Measurements from ENCODE around the gene SLC2A4RG. TPM values are rescaled to one million over a fixed set of nuclear protein-coding genes. Genes with fewer than 3 reads are reported as not detected.
A peak's percentile ranks its signal among the peaks of the same experiment; 100 is the strongest.
"Not testable (repeated sequence)": the region's sequence is repeated elsewhere in the genome, so short reads cannot be mapped to it uniquely, and the experiment has no call there.

Gene SLC2A4RG
- total RNA-seq, 1 donor from 2014 or later: 15.2 TPM

DNA sequence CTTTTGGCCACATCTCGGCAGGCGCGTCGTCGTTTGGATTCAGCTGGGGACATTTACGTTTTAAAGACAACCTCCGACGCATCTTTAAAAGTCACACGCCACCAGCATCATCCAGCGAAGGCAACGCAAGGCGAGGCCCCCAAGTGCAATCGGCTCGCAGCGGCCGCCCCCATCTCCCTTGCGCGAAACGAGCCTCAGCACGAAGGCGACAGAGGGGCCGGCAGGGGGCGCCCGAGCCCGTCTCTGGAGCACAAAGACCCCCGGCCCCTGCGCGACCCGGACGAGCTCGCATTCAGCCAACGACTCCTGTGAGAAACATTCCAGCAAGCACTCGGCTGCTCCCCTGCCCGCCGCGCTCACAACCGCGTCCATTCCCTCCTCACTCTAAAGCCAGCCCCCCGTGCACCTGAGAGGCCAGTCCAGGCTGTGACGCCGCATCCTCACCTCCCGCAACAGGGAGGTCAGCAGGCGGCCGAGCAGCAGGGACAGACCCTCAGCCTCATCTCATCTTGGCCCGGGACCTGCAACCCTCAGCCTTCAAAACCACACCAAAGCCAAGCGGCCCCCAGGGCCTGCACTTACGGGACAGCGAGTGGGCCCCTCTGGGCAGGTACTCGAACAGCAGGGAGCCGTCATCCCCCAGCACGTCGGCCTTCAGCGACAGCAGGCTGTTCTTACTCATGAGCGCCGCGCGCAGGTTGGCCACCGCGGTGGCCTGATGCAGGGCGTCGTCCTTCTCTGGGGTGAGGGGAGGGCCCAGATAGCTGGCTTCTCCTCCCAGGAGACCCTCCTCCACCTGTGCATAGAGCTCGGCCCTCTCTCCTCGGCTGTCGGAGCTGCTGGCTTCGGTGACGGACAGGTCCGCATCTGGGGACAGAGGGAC is 35.8 kb downstream of the SLC2A4RG start:
- DNase-seq (ENCODE audit: low spot score): peak; percentile 46

- DNase-seq (ENCODE audit: low spot score): not testable (repeated sequence)
These were observed 37.3 kb downstream of the SLC2A4RG start for GRCh38 chr20:63776875-63777274.

DNA sequence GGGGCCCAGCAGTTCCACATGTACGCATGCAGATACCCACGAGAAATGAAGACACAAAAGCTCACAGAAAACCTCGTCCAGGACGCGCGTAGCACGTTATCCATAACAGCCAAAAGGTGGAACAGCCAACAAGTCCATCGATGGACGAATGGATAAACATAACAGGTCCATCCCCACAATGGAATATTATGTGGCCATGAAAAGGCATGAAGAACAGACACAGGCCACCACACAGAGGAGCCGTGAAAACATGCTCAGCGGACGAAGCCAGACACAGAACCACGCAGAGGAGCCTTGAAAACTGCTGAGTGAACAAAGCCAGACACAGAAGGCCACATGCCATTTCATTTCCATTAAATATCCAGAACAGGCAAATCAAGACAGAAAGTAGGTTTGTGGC is 38.0 kb downstream of the SLC2A4RG start:
- DNase-seq (ENCODE audit: low spot score): no peak

DNA sequence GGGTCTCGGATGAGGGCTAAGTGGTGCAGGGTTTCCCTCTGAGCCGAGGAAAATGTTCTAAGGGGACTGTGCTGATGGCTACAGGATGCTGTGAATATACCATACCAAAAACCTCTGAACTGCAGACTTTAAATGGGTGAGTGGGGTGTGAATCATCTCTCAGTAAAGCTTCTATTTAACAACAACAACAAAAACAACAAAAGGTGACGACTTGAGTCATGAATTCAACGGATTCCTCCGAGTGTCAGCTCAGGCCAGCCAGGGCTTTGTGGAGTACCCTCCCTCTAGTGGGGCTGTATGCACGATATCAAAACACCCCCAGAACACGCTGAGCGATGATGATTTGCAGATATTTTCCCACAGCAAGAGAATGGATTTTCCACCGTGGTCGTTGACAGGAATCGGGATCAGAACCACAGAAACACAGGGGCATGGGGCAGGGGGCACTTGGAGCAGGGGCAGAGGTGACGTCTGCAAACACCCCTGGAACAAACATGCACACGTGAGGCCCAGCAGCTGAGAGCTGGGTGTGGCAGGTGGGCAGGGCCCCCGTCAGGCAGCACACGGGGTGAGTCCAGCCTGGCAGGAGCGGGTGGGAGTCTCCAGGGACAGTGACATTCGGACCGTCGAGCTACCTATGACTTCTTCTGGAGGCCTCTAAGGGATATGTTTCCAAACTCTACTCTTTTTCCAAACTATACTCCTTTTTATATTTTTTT is 38.6 kb downstream of the SLC2A4RG start:
- DNase-seq (ENCODE audit: low spot score): no peak

- DNase-seq (ENCODE audit: low spot score): no peak
These were observed 39.3 kb downstream of the SLC2A4RG start for GRCh38 chr20:63778857-63779256.

- no peak for DNase-seq (ENCODE audit: low spot score)
These were observed 41.6 kb downstream of the SLC2A4RG start for GRCh38 chr20:63781181-63781580.

DNA sequence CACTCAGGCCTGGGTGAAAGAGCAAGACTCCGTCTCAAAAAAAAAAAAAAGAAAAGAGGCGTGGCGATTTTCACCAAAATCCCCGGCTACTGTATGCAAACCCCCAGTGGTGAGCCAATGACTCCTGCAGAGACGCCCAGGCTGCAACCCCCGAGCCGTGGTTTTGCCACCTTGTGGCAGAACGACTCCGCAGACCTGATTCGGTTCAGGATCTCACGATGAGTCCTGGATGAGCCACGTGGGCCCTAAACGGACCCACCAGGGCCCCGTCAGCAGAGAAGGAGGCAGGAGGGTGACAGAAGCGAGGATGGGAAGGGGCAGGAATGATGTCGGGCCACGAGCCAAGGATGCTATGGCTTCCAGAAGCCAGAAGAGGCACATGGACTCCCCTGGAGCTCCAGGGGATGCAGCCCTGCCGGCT is 42.5 kb downstream of the SLC2A4RG start:
- no peak for DNase-seq (ENCODE audit: low spot score)

DNA sequence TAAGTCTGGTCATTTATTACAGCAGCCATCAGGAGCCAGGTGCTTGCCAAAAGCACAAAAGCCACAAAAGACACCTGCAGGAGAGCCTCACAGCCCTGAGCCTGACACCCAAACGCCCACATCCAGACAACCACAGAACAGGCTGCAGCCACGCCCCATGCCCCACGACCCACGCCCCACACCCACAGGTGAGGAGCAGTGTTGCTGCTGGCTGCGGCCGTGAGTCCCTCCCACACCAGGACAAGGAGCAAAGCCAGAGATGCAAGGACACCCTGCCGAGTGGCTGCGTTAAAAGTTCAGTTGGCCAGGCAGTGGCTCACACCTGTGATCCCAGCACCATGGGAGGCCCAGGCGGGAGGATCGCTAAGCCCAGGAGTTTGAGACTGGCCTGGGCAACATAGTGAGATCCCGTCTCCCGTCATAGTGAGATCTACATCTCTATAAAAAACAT is 43.0 kb downstream of the SLC2A4RG start:
- no peak for DNase-seq (ENCODE audit: low spot score)

GRCh38 chr20:63783970-63784369 is 44.4 kb downstream of the SLC2A4RG start:
- DNase-seq (ENCODE audit: low spot score): no peak

- DNase-seq (ENCODE audit: low spot score): no peak
These were observed 46.1 kb downstream of the SLC2A4RG start for GRCh38 chr20:63785691-63786131.

GRCh38 chr20:63787302-63787701 is 47.7 kb downstream of the SLC2A4RG start:
- no peak for DNase-seq (ENCODE audit: low spot score)

GRCh38 chr20:63787749-63788148 is 48.2 kb downstream of the SLC2A4RG start:
- DNase-seq (ENCODE audit: low spot score): no peak

DNA sequence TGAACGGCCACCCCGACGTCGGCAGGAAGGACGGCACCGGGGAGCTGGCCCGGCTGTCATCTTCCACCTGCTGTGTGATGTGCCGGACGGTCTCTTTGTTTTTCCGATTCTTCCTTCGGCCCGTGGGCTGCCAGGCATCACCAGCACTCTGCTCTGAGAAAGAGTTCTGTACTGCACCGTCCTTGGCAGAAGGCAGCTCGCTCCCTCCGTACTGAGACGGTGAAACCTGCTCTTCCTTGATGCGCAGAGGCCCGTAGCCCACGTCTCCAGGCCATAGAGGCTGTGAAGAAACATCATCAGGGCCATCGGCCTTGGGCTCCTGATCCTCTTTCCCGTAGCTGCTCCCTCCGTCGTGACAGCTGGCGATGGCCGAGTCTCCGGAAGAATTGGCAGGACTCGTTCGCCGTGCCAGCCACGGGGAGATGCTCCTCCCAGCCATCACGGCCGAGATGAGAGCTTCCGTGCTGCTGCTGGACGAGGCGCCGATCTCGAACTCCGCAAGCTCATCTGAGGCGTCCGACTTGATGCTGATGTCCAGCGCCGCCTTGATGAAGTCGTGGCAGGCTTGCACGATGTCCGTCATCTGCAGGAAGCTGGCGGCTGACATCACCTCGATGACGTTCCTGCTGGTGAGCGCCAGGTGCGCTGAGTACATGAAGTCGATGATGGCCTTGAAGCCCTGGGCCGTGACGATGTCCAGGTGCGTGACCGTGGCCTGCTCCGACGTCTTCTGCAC is 50.4 kb downstream of the SLC2A4RG start:
- no peak for DNase-seq (ENCODE audit: low spot score)

GRCh38 chr20:63790572-63791168 is 51.1 kb downstream of the SLC2A4RG start:
- DNase-seq (ENCODE audit: low spot score): no peak

GRCh38 chr20:63791497-63792156 is 52.1 kb downstream of the SLC2A4RG start:
- DNase-seq (ENCODE audit: low spot score): no peak

- DNase-seq (ENCODE audit: low spot score): no peak
These were observed 53.3 kb downstream of the SLC2A4RG start for GRCh38 chr20:63792866-63793265.

Other genes with a start within 250 kb of the SLC2A4RG start
- 7.2 TPM for gene EEF1A2, start 240.7 kb upstream of the SLC2A4RG start, total RNA-seq (ENCODE audit: insufficient read depth, low replicate concordance)
- 54.2 TPM for gene PPDPF, start 219.0 kb upstream of the SLC2A4RG start, total RNA-seq (ENCODE audit: insufficient read depth, low replicate concordance)
- 1.2 TPM for gene PTK6, start 202.4 kb upstream of the SLC2A4RG start, total RNA-seq (ENCODE audit: insufficient read depth, low replicate concordance)
- gene SRMS, start 192.0 kb upstream of the SLC2A4RG start, total RNA-seq (ENCODE audit: insufficient read depth, low replicate concordance): not detected
- 1.2 TPM for gene FNDC11, start 185.6 kb upstream of the SLC2A4RG start, total RNA-seq (ENCODE audit: insufficient read depth, low replicate concordance)
- 35.6 TPM for gene HELZ2, start 165.5 kb upstream of the SLC2A4RG start, total RNA-seq (ENCODE audit: insufficient read depth, low replicate concordance)
- 3.4 TPM for gene GMEB2, start 112.7 kb upstream of the SLC2A4RG start, total RNA-seq (ENCODE audit: insufficient read depth, low replicate concordance)
- 12.5 TPM for gene STMN3, start 86.4 kb upstream of the SLC2A4RG start, total RNA-seq (ENCODE audit: insufficient read depth, low replicate concordance)
- gene RTEL1, start 81.5 kb upstream of the SLC2A4RG start, total RNA-seq (ENCODE audit: insufficient read depth, low replicate concordance): 17.6 TPM
- gene TNFRSF6B, start 43.1 kb upstream of the SLC2A4RG start, total RNA-seq (ENCODE audit: insufficient read depth, low replicate concordance): not detected
- gene ARFRP1, start 31.8 kb upstream of the SLC2A4RG start, total RNA-seq (ENCODE audit: insufficient read depth, low replicate concordance): 38.3 TPM
- 15.6 TPM for gene ZGPAT, start 31.7 kb upstream of the SLC2A4RG start, total RNA-seq (ENCODE audit: insufficient read depth, low replicate concordance)
- gene LIME1, start 3.1 kb upstream of the SLC2A4RG start, total RNA-seq (ENCODE audit: insufficient read depth, low replicate concordance): 1.2 TPM
- gene ZBTB46, start 91.5 kb downstream of the SLC2A4RG start, total RNA-seq (ENCODE audit: insufficient read depth, low replicate concordance): 1.7 TPM
- not detected for gene ABHD16B, start 121.7 kb downstream of the SLC2A4RG start, total RNA-seq (ENCODE audit: insufficient read depth, low replicate concordance)
- gene TPD52L2, start 125.5 kb downstream of the SLC2A4RG start, total RNA-seq (ENCODE audit: insufficient read depth, low replicate concordance): 72.2 TPM
- gene DNAJC5, start 155.3 kb downstream of the SLC2A4RG start, total RNA-seq (ENCODE audit: insufficient read depth, low replicate concordance): 25.5 TPM
- 48.2 TPM for gene UCKL1, start 216.6 kb downstream of the SLC2A4RG start, total RNA-seq (ENCODE audit: insufficient read depth, low replicate concordance)
- 8.9 TPM for gene ZNF512B, start 230.2 kb downstream of the SLC2A4RG start, total RNA-seq (ENCODE audit: insufficient read depth, low replicate concordance)
- 0.24 TPM for gene SAMD10, start 239.9 kb downstream of the SLC2A4RG start, total RNA-seq (ENCODE audit: insufficient read depth, low replicate concordance)
- 44.1 TPM for gene PRPF6, start 241.4 kb downstream of the SLC2A4RG start, total RNA-seq (ENCODE audit: insufficient read depth, low replicate concordance)

All from umbilical cord (tissue), 2 donors.